WI38 (cell line): ENCODE measurements around the gene TOM1L2.

Experiments
- H3K4me3 ChIP-seq: 2 replicates; pipeline ENCODE4 v1.5.1; 2011; ENCODE audit warnings: low read depth, mild to moderate bottlenecking, control low read depth, low read length
- TF ChIP-seq, protein P1 (sequence below): IDR thresholded peaks from 2 replicates; pipeline ENCODE4 v1.5.1; 2012; ENCODE audit warnings: low read depth, mild to moderate bottlenecking, control low read depth, low read length

The TOM1L2 gene

DNA sequence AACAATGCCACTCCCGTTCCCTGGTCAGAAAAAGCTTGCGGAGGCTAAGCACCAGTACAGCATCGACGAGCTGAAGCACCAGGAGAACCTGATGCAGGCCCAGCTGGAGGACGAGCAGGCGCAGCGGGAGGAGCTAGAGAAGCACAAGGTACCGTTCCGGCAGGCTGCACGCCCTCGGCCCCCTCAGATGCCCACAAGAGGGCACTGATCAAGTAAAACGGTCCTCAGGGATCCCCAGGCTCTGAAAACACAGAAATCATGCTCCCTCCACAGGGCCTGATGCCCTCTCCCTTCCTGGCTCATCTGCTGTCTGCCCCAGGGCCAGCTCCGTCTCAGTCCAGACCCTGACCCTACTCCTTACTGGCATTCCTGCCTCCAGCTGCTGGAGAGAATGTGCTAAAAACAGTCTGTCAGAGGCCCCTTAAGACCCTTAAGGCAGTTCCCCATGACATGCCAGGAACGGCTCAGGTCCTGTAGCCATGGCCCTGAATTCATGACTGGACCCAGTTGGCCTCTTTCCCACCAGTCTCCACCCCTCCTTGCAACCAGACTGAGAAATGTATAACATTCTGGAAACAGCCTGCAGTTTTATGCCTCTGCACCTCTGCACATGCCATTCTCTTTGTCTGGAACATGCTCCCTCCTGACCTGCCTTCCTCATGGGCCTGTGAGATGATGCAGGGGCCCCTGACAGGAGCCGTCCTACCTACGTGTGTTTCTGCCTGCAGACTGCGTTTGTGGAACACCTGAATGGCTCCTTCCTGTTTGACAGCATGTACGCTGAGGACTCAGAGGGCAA, 22.3 kb upstream of the TOM1L2 start:
- H3K4me3 ChIP-seq: no peak overlapping the region
- TF ChIP-seq, protein P1, sequence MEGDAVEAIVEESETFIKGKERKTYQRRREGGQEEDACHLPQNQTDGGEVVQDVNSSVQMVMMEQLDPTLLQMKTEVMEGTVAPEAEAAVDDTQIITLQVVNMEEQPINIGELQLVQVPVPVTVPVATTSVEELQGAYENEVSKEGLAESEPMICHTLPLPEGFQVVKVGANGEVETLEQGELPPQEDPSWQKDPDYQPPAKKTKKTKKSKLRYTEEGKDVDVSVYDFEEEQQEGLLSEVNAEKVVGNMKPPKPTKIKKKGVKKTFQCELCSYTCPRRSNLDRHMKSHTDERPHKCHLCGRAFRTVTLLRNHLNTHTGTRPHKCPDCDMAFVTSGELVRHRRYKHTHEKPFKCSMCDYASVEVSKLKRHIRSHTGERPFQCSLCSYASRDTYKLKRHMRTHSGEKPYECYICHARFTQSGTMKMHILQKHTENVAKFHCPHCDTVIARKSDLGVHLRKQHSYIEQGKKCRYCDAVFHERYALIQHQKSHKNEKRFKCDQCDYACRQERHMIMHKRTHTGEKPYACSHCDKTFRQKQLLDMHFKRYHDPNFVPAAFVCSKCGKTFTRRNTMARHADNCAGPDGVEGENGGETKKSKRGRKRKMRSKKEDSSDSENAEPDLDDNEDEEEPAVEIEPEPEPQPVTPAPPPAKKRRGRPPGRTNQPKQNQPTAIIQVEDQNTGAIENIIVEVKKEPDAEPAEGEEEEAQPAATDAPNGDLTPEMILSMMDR: no peak; the same call in 1 of the 2 replicates

DNA sequence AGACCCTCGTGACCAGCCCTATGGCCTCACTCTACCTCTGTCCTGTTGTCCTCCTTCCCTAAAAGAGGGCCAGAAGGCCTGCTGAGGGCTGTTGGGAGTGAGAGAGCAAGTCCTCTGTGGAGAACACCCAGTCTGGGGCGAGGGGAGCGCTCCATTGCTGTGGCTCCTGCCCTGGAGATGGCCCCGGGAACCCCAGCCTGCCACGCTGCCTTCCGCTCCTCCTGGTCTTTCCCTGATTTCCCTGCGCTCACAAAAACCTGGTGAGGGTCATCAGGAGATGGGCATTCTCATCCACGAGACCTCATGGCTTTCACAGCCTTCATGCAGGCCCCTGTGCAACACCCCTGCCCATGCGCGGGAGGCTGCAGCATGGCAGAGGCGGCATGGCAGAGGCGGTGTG, 21.7 kb upstream of the TOM1L2 start:
- H3K4me3 ChIP-seq: no peak overlapping the region
- TF ChIP-seq, protein P1: no peak

DNA sequence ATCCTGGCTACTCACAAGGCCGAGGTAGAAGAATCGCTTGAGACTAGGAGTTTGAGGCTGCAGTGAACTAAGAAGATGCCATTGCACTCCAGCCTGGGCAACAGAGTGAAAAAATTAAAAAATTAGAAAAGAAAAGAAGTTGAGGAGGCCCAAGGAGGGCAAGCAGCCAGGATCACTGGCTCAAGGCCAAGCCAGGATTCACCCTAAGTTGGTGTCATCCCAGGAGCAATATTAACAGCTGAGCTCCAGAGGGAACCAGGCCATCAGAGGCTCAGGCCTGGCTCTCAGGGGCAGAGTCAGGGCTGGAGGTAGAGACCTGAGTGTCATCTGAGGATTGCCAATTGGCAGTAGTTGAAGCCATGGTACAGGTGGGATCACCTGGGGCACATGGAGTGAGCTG, 21.2 kb upstream of the TOM1L2 start:
- TF ChIP-seq, protein P1: no peak
- H3K4me3 ChIP-seq: no peak overlapping the region

DNA sequence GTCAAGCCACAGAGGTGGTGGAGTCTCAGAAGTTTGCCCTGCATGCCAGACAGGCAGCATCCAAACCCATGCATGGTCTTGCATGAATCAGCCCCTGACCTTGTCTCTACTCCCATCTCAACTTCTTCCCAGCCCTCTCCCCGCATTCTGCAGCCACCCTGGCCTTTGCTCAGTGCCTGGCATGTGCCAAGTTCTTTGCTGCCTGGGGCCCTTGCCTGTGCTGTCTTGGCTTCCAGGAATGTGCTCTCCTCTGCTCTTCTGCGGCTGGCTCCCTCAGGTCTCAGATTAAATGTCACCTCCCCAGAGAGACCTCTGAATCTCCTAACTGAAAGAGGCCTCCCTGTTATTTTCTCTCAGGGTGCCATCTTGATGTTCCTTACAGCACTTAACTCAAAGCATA, 18.1 kb upstream of the TOM1L2 start:
- TF ChIP-seq, protein P1: no peak
- H3K4me3 ChIP-seq: no peak overlapping the region

DNA sequence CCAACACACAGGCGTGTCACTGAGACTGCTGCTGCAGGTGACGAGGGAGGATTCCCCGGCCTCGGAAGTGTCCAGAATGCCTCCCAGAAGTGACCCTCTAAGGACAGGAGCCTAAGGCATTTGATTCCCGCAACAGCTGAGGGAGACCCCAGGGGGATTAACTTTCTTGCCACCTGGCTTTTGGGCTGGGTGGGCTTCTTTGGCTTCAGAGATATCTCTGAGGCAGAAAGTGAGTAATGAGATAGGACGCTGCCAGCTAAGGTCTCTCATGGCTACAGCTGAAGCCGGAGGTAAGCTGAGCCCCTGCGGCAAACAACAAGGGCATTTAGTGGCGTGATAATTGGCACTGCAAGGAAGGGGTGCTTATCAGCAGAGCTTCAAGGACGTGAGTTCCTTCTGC, 17.4 kb upstream of the TOM1L2 start:
- no peak overlapping the region for H3K4me3 ChIP-seq
- TF ChIP-seq, protein P1: no peak

DNA sequence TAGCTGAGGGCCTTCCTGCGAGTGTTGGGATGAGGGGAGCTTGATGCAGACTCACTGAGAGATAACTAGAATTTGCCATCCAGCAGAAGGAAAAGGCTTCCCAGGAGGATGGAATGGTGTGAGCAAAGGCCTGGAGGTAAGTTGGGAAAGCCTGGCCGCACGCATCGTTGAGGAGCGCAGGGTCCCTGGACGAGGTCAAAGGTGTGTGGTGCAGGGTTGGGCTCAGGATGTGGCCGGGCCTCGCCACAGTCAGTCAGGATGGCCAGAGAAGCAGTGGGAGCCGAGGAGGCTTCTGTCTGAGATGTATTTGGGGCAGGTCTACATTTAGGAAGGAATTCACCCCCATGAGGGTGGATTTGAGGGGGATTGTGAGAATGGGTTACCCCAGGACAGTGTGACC, 16.9 kb upstream of the TOM1L2 start:
- TF ChIP-seq, protein P1: no peak
- no peak overlapping the region for H3K4me3 ChIP-seq

DNA sequence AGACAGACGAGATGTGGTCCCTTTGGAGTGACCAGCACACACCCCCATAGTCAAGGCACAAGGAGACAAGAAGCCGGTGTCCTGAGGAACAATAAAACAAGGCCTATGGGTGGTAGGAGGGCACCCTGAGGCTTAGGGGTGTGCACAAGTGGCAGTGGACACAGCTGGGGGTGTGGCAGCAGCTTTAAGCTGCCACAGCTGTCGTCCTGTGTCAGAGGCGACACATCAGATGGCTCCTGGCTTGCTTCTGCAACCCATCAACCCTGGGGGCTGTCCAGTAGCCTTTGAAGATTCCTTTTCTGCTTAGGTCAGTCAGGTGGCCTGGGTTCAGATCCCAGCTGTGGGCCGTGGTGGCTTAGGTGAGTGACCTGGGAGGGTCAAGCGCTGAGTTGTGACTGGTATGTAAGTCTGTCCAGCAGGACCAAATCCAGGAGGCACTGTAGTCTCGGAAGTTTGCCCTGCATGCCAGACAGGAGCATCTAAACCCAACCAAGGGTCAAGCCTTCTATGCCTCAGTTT, 16.3 kb upstream of the TOM1L2 start:
- TF ChIP-seq, protein P1: no peak
- H3K4me3 ChIP-seq: no peak overlapping the region
